Vagina (tissue), 2 donors: ENCODE data around the gene TRIM71. TPM values are rescaled to one million over a fixed set of nuclear protein-coding genes. Genes with fewer than 3 reads are reported as not detected.

Experiments
- DNase-seq, 2 donors: peaks; one replicate each; pipeline ENCODE4 v3.0.0-alpha.2; 2017; ENCODE audit errors: extremely low spot score in 2 of 2
- H3K27ac ChIP-seq: fragments of 200-600 bp; sonication (generic); one replicate; pipeline ENCODE4 v1.5.1; 2019
- H3K27me3 ChIP-seq: fragments of 200-600 bp; sonication (generic); one replicate; pipeline ENCODE4 v1.5.1; 2019
- H3K36me3 ChIP-seq, 2 donors: fragments of 200-600 bp; sonication (generic); one replicate each; pipeline ENCODE4 v1.5.1; 2017 to 2019
- H3K4me1 ChIP-seq: fragments of 200-600 bp; sonication (generic); one replicate; pipeline ENCODE4 v1.5.1; 2019
- H3K4me3 ChIP-seq, 2 donors: fragments of 200-600 bp; sonication (generic); 1 replicate in 1 of 2; 2 replicates in 1 of 2; pipeline ENCODE4 v1.5.1; 2016 to 2019
- H3K9me3 ChIP-seq: fragments of 200-600 bp; sonication (generic); one replicate; pipeline ENCODE4 v1.5.1; 2019
- CTCF ChIP-seq, 3 experiments: fragments of 450-650 bp in 2 of 3; fragments of 200-600 bp in 1 of 3; sonication (generic) in 1 of 3; IDR thresholded peaks; one replicate each; pipeline ENCODE4 v1.5.1; 2017 to 2019; ENCODE audit warnings: antibody characterized with exemption in 3 of 3, mild to moderate bottlenecking in 2 of 3, moderate library complexity in 2 of 3
- POLR2A ChIP-seq, 2 donors: fragments of 450-650 bp; IDR thresholded peaks; one replicate each; pipeline ENCODE4 v1.6.1; 2017; ENCODE audit warnings: antibody characterized with exemption in 2 of 2, mild to moderate bottlenecking in 2 of 2, moderate library complexity in 2 of 2
- POLR2AphosphoS5 ChIP-seq, 2 donors: sonication (generic); formaldehyde crosslinking; IDR thresholded peaks; one replicate each; pipeline ENCODE4 v1.9.0; 2017; ENCODE audit warnings: antibody characterized with exemption in 2 of 2, mild to moderate bottlenecking in 2 of 2, low read depth in 1 of 2; ENCODE audit not compliant: insufficient read depth in 1 of 2
- intact Hi-C: fragments of 100-400 bp; cut with DNase I; formaldehyde crosslinking; loops from one replicate; pipeline ENCODE4 v1.15.1; 2023
- total RNA-seq: library from RNA; depleted of rRNA; stranded (reverse); fragments of >200 nt; gene quantifications from one replicate; pipeline ENCODE4 v1.2.3, GENCODE V29; 2016

Gene TRIM71
- total RNA-seq, 1 donor from 2014 or later = not detected

GRCh38 chr3:32847528-32847927 lies 29.7 kb downstream of the TRIM71 start:
- no peak for TF ChIP-seq CTCF (IDR thresholded peaks at IDR 0.05)
- no peak for TF ChIP-seq POLR2A (IDR thresholded peaks at IDR 0.05)
- TF ChIP-seq POLR2AphosphoS5 (IDR thresholded peaks at IDR 0.05; ENCODE audit: insufficient read depth in 1 of 2, low read depth in 1 of 2) = no peak
- intact Hi-C loops = no loop called here
- no peak overlapping the region for H3K27ac ChIP-seq
- no peak for DNase-seq
- H3K36me3 ChIP-seq = no peaks in the 10 kb centered on the region
- no peaks in the 10 kb centered on the region for H3K4me1 ChIP-seq
- no peak overlapping the region for H3K4me3 ChIP-seq
- H3K27me3 ChIP-seq = no peaks in the 10 kb centered on the region
- H3K9me3 ChIP-seq = no peaks in the 10 kb centered on the region

- Histone ChIP-seq H3K4me3 (no peak overlapping the region), H3K27ac (no peak overlapping the region), H3K9me3 (no peaks in the 10 kb centered on the region), H3K4me1 (no peaks in the 10 kb centered on the region), H3K36me3 (no peaks in the 10 kb centered on the region), H3K27me3 (no peaks in the 10 kb centered on the region)
- DNase-seq = no peak
- TF ChIP-seq POLR2A (IDR thresholded peaks at IDR 0.05) = no peak
- TF ChIP-seq CTCF (IDR thresholded peaks at IDR 0.05) = no peak
- TF ChIP-seq POLR2AphosphoS5 (IDR thresholded peaks at IDR 0.05; ENCODE audit: insufficient read depth in 1 of 2, low read depth in 1 of 2) = no peak
- intact Hi-C loops = no loop called here
These were observed 30.4 kb downstream of the TRIM71 start for GRCh38 chr3:32848215-32848614.

GRCh38 chr3:32849046-32849445 lies 31.2 kb downstream of the TRIM71 start:
- intact Hi-C loops = no loop called here
- H3K27me3 ChIP-seq = no peaks in the 10 kb centered on the region
- no peak for DNase-seq
- H3K4me3 ChIP-seq = no peak overlapping the region
- TF ChIP-seq POLR2A (IDR thresholded peaks at IDR 0.05) (no peak), CTCF (IDR thresholded peaks at IDR 0.05) (no peak), POLR2AphosphoS5 (IDR thresholded peaks at IDR 0.05; ENCODE audit: insufficient read depth in 1 of 2, low read depth in 1 of 2) (no peak)
- H3K36me3 ChIP-seq = no peaks in the 10 kb centered on the region
- H3K9me3 ChIP-seq = no peaks in the 10 kb centered on the region
- H3K4me1 ChIP-seq = no peaks in the 10 kb centered on the region
- no peak overlapping the region for H3K27ac ChIP-seq

- Histone ChIP-seq H3K27ac (no peak overlapping the region), H3K36me3 (no peaks in the 10 kb centered on the region), H3K9me3 (no peaks in the 10 kb centered on the region), H3K4me1 (no peaks in the 10 kb centered on the region), H3K4me3 (no peak overlapping the region), H3K27me3 (no peaks in the 10 kb centered on the region)
- TF ChIP-seq CTCF (IDR thresholded peaks at IDR 0.05) (no peak), POLR2AphosphoS5 (IDR thresholded peaks at IDR 0.05; ENCODE audit: insufficient read depth in 1 of 2, low read depth in 1 of 2) (no peak), POLR2A (IDR thresholded peaks at IDR 0.05) (no peak)
- DNase-seq = no peak
- intact Hi-C loops = no loop called here
These were observed 32.4 kb downstream of the TRIM71 start for GRCh38 chr3:32850226-32850625.

- no peak for DNase-seq
- Histone ChIP-seq H3K4me1 (no peaks in the 10 kb centered on the region), H3K36me3 (no peaks in the 10 kb centered on the region), H3K4me3 (no peak overlapping the region), H3K9me3 (no peaks in the 10 kb centered on the region), H3K27me3 (no peaks in the 10 kb centered on the region), H3K27ac (no peak overlapping the region)
- TF ChIP-seq CTCF (IDR thresholded peaks at IDR 0.05) (no peak), POLR2A (IDR thresholded peaks at IDR 0.05) (no peak), POLR2AphosphoS5 (IDR thresholded peaks at IDR 0.05; ENCODE audit: insufficient read depth in 1 of 2, low read depth in 1 of 2) (no peak)
- intact Hi-C loops = no loop called here
These were observed 32.8 kb downstream of the TRIM71 start for GRCh38 chr3:32850636-32851035.
